ENCODE data around the gene MFSD6L. TPM values are rescaled to one million over a fixed set of nuclear protein-coding genes. Genes with fewer than 3 reads are reported as not detected.
A peak's percentile ranks its signal among the peaks of the same experiment; 100 is the strongest.
"Not testable (repeated sequence)": the region's sequence is repeated elsewhere in the genome, so short reads cannot be mapped to it uniquely, and the experiment has no call there.

The MFSD6L gene
- total and polyA plus RNA-seq, 5 donors, result 0.14 TPM; not detected in 4

GRCh38 chr17:8823279-8823678 lies 24.1 kb upstream of the MFSD6L start:
- 94% methylated on average over 5 of the region's 5 CpGs for WGBS
- H3K9me3 ChIP-seq (ENCODE audit: control insufficient read depth, low read length), result no peaks in the 10 kb centered on the region
- no peak overlapping the region for H3K27ac ChIP-seq (ENCODE audit: low read length)
- no peak for DNase-seq
- intact Hi-C loops (cut with DNase I), result no loop called here
- no peak for ATAC-seq
- H3K4me1 ChIP-seq (ENCODE audit: control insufficient read depth, insufficient read depth, low read length), result no peaks in the 10 kb centered on the region
- no peaks in the 10 kb centered on the region for H3K27me3 ChIP-seq (ENCODE audit: control insufficient read depth, insufficient read depth)
- no peak overlapping the region for H3K4me3 ChIP-seq (ENCODE audit: low read length)

GRCh38 chr17:8822401-8823035 lies 23.4 kb upstream of the MFSD6L start:
- intact Hi-C loops (cut with DNase I), result no loop called here
- WGBS, result 83% methylated on average over 5 of the region's 5 CpGs
- ATAC-seq, result no peak
- DNase-seq, result no peak
- Histone ChIP-seq H3K4me3 (ENCODE audit: low read length) (no peak overlapping the region), H3K4me1 (ENCODE audit: control insufficient read depth, insufficient read depth, low read length) (no peaks in the 10 kb centered on the region), H3K9me3 (ENCODE audit: control insufficient read depth, low read length) (no peaks in the 10 kb centered on the region), H3K27ac (ENCODE audit: low read length) (no peak overlapping the region), H3K27me3 (ENCODE audit: control insufficient read depth, insufficient read depth) (no peaks in the 10 kb centered on the region)

GRCh38 chr17:8821446-8822105 lies 22.4 kb upstream of the MFSD6L start:
- ATAC-seq (no peak), DNase-seq (no peak)
- H3K27me3 ChIP-seq (ENCODE audit: control insufficient read depth, insufficient read depth), result no peaks in the 10 kb centered on the region
- WGBS, result 82% methylated on average over 10 of the region's 10 CpGs
- no peak overlapping the region for H3K4me3 ChIP-seq (ENCODE audit: low read length)
- no peaks in the 10 kb centered on the region for H3K9me3 ChIP-seq (ENCODE audit: control insufficient read depth, low read length)
- H3K4me1 ChIP-seq (ENCODE audit: control insufficient read depth, insufficient read depth, low read length), result no peaks in the 10 kb centered on the region
- no peak overlapping the region for H3K27ac ChIP-seq (ENCODE audit: low read length)
- intact Hi-C loops (cut with DNase I), result no loop called here

- WGBS, result 76% methylated on average over 8 of the region's 8 CpGs
- no peaks in the 10 kb centered on the region for H3K4me1 ChIP-seq (ENCODE audit: control insufficient read depth, insufficient read depth, low read length)
- intact Hi-C loops (cut with DNase I), result no loop called here
- H3K4me3 ChIP-seq (ENCODE audit: low read length), result no peak overlapping the region
- H3K27ac ChIP-seq (ENCODE audit: low read length), result no peak overlapping the region
- no peaks in the 10 kb centered on the region for H3K9me3 ChIP-seq (ENCODE audit: control insufficient read depth, low read length)
- no peak for ATAC-seq
- no peak for DNase-seq
- no peaks in the 10 kb centered on the region for H3K27me3 ChIP-seq (ENCODE audit: control insufficient read depth, insufficient read depth)
Measured at GRCh38 chr17:8820311-8821010, 21.3 kb upstream of the MFSD6L start.

- no peak overlapping the region for H3K27ac ChIP-seq (ENCODE audit: low read length)
- no peak overlapping the region for H3K4me3 ChIP-seq (ENCODE audit: low read length)
- 32% methylated on average over 3 of the region's 3 CpGs for WGBS
- ATAC-seq, result no peak
- H3K9me3 ChIP-seq (ENCODE audit: control insufficient read depth, low read length), result no peaks in the 10 kb centered on the region
- H3K27me3 ChIP-seq (ENCODE audit: control insufficient read depth, insufficient read depth), result no peaks in the 10 kb centered on the region
- H3K4me1 ChIP-seq (ENCODE audit: control insufficient read depth, insufficient read depth, low read length), result no peaks in the 10 kb centered on the region
- intact Hi-C loops (cut with DNase I), result no loop called here
- no peak for DNase-seq
Measured at GRCh38 chr17:8818654-8819330, 19.6 kb upstream of the MFSD6L start.

GRCh38 chr17:8818047-8818446 lies 18.9 kb upstream of the MFSD6L start:
- H3K27me3 ChIP-seq (ENCODE audit: control insufficient read depth, insufficient read depth), result no peaks in the 10 kb centered on the region
- WGBS, result 92% methylated on average over 8 of the region's 8 CpGs
- DNase-seq (no peak), ATAC-seq (no peak)
- H3K9me3 ChIP-seq (ENCODE audit: control insufficient read depth, low read length), result no peaks in the 10 kb centered on the region
- intact Hi-C loops (cut with DNase I), result no loop called here
- no peak overlapping the region for H3K4me3 ChIP-seq (ENCODE audit: low read length)
- no peaks in the 10 kb centered on the region for H3K4me1 ChIP-seq (ENCODE audit: control insufficient read depth, insufficient read depth, low read length)
- no peak overlapping the region for H3K27ac ChIP-seq (ENCODE audit: low read length)

GRCh38 chr17:8806926-8807550 lies 7.9 kb upstream of the MFSD6L start:
- intact Hi-C loops (cut with DNase I), result loop anchor here in 2 of 4 donors (10.0 kb wide), 1 partner anchor 88 kb away; no protein-coding TSS in a partner anchor
- WGBS, result 71% methylated on average over 4 of the region's 4 CpGs
- H3K9me3 ChIP-seq (ENCODE audit: control insufficient read depth, low read length), result peaks cover 5% of the 10 kb centered on the region
- DNase-seq (no peak), ATAC-seq (peak in 1 of 2 donors; percentile 26)
- no peaks in the 10 kb centered on the region for H3K27me3 ChIP-seq (ENCODE audit: control insufficient read depth, insufficient read depth)
- no peaks in the 10 kb centered on the region for H3K4me1 ChIP-seq (ENCODE audit: control insufficient read depth, insufficient read depth, low read length)
- H3K4me3 ChIP-seq (ENCODE audit: low read length), result no peak overlapping the region
- H3K27ac ChIP-seq (ENCODE audit: low read length), result no peak overlapping the region

- 92% methylated on average over 3 of the region's 3 CpGs for WGBS
- DNase-seq (no peak), ATAC-seq (no peak)
- Histone ChIP-seq H3K27ac (ENCODE audit: low read length) (no peak overlapping the region), H3K9me3 (ENCODE audit: control insufficient read depth, low read length) (peaks cover 5% of the 10 kb centered on the region), H3K4me3 (ENCODE audit: low read length) (no peak overlapping the region), H3K27me3 (ENCODE audit: control insufficient read depth, insufficient read depth) (no peaks in the 10 kb centered on the region), H3K4me1 (ENCODE audit: control insufficient read depth, insufficient read depth, low read length) (no peaks in the 10 kb centered on the region)
- intact Hi-C loops (cut with DNase I), result loop anchor here in 2 of 4 donors (10.0 kb wide), 1 partner anchor 88 kb away; no protein-coding TSS in a partner anchor
Measured at GRCh38 chr17:8806253-8806925, 7.2 kb upstream of the MFSD6L start.

GRCh38 chr17:8805396-8805795 lies 6.2 kb upstream of the MFSD6L start:
- H3K4me3 ChIP-seq (ENCODE audit: low read length); DNase-seq; H3K9me3 ChIP-seq (ENCODE audit: control insufficient read depth, low read length); ATAC-seq; H3K27ac ChIP-seq (ENCODE audit: low read length); H3K4me1 ChIP-seq (ENCODE audit: control insufficient read depth, insufficient read depth, low read length); H3K27me3 ChIP-seq (ENCODE audit: control insufficient read depth, insufficient read depth): not testable (repeated sequence)
- 95% methylated on average over 10 of the region's 10 CpGs for WGBS
- intact Hi-C loops (cut with DNase I), result loop anchor here in 2 of 4 donors (10.0 kb wide), 1 partner anchor 89 kb away; no protein-coding TSS in a partner anchor

All from right cardiac atrium (tissue), 5 donors.